Stimulated activated CD8-positive, alpha-beta memory T cell treated with anti-CD3 and anti-CD28 coated beads, Interleukin-15, amount 100 ng/mL, for 48 hours (primary cell): ENCODE measurements around the gene CTCF.

Experiments used
- DNase-seq, 2 donors: peaks; one replicate each; pipeline ENCODE4 v3.0.0-alpha.2; 2020; ENCODE audit warnings: low read depth in 2 of 2

Gene CTCF

DNA sequence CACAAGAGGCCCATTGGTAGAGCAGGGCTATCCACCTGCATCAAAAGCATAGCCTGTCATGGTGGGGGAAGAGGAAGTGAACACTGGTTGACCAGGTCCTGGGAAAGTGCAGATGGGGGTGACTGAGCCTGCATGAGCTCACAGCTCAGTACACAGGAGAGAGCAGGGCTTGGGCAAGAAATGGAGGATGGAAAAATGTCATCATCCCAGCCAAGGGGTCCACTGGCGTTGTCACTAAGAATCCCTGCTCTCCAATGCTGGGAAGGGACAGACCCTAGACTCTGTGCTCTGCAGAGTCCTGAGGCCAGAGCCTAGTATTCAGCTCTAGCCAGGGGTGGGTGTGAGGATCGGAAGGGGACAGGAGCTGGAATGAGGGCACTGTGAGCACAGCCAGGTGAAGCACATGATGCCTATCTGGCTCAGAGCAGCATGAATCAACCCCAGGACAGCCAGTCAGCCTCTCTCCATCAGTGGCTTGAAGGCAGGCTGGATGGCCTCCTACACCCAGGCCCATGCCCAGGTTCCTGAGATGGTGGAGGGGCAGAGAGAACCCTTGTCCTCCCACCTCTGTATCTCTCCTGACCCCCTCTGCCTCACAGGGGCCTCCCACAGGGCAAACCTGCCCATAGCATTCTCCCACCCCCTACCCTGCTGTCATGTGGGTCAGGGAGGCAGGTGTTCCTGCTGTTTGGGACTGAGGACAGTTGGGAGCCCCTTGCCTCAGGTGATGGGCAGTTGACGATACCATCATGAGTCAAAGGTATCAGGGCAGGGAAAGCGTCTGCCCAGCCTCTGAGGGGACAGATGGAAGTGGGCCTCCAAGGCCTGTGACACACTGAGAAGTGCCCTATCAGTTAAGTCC lies 13.8 kb upstream of the CTCF start:
- DNase-seq = no peak

DNA sequence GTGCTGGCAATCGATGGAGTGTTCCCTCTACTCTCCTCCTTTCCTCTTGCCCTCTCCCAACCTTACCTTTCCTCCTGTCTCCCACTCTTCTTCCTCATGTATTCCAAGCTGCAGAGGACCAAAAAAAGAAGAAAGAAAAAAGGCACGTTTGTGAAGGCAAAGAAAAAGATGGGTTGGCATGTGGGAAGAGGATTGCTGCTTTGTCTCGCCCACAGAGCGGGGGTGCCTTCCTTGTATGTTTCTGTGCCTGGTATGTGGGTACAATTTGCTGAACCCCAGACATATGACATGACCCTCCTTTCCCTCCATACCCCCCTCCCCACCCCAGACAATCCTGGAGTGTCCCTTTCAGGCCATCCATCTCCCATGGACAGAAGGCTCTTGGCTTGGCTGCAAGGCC lies 13.1 kb upstream of the CTCF start:
- DNase-seq = no peak

DNA sequence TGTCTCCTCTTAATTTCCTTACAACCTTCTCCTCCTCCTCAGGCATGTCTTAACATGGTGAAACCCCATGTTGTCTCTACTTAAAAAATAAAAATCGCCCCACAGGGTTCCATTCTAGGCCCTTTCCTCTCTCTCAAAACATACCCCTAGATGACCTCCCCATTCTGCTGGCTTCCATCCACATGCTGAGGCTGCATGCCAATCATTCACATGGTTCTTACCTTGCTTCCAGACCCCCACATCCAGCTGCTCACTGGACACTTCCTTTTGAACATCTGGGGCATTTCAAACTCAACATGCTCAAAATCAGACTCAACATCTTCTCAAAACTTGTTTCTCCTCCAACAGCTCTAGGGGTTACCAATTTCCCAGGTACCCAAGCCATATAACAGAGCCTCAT lies 12.4 kb upstream of the CTCF start:
- no peak for DNase-seq

DNA sequence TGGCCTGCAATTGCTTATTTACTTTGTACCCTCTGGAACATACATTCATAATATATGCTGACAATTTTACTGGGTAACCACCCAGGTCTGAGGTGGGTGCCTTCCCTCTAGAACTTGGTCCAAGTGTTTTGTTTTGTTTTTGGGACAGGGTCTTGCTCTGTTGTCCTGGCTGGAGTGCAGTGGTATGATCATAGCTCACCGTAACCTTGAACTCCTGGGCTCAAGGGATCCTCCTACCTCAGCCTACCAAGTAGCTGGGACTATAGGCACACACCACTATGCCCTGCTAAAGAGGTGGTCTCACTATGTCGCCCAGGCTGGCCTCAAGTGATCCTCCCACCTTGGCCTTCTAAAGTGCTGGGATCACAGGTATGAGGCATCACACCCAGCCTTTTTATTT lies 11.2 kb upstream of the CTCF start:
- DNase-seq = no peak

DNA sequence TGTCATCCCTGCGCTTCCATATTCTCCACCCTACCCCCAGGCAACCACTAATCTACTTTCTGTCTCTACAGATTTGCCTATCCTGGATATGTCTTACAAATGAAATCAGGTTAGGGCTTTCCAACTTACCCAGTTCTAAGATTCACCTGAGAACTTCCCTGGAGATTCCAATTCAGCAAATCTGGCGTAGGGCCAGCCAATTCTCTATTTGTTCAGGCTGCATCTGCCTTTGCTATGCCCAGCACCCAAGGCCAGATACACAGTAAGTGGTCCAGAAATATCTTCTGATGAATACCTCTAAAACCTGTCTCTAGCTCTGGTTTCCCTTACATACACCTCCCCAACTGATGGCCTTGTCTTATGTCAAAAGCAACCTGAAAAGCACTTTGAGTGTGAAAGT lies 10.4 kb upstream of the CTCF start:
- no peak for DNase-seq

DNA sequence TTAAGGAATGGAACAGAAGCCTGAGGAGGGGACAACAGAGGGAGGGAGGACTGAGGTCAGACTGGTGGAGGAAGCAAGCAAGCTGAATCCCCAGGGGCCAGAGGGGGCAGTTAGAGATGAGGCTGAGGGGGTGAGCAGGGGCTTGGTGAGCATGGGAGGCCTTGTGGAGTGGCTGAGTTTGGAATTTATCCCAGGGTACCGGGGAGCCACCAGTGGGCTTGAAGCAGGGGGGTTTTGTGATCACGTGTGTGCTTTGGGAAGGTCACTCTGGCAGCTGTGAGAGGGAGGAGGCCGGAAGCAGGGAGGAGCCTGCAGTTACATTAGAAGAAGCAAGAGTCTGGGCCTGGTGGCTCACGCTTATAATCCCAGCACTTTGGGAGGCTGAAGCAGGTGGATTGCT lies 9.8 kb upstream of the CTCF start:
- no peak for DNase-seq

DNA sequence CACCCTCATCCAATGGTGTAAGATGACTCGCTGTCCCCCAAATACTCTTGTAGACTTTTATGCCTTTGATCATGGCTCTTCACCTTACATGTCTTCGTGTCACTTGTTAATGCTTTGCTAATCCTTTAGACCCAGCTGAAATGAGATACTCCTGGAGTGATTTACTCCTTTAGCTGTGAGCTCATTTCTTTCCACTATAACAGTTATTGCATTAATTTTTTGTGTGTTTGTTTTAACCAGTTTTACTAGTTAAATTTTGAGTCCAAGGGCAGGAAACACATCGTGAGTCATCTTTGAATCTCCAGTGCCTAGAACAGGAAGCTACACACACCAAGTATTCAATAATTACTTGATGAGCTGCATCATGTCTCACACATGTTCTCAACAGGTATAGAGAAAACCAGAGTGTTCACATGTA lies 6.5 kb upstream of the CTCF start:
- no peak for DNase-seq

DNA sequence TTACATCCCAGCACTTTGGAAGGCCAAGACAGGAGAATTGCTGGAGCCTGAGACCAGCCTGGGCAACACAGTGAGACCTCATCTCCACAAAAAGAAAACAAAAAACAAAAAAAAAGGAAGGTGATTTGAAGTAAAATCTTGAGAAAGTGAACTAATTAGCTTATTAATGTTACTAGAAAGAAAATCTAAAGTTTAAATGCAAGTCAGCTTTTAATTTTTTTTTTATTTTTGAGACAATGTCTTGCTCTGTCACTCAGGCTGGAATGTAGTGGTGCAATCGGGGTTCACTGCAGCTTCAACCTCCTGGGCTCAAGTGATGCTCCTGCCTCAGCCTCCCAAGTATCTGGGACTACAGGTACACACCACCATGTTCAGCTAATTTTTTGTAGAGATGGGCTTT lies 3.5 kb upstream of the CTCF start:
- DNase-seq = no peak

DNA sequence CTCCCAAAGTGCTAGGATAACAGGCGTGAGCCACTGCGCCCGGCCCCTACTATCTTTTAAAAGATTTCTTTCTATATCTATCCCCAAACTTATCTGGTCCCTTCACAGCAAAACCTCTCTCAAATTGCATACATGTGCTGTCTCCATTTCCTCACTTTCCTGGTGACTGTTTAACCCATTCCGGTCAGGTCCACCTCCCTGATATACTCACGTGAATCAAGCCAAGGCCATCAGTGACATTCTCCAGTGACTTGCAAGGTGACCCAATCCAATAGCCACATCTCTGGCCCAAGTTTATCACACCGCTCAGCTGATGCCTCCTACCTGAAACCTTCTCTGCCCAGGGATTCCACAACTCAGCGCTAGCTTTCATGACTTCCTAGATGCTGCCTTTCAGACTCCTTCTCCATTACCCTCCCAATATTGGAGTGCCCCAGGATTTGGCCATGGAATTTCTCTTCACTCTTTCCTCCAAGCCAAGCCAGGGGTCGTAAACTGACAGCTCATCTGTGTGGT lies 1.4 kb upstream of the CTCF start:
- DNase-seq = no peak

DNA sequence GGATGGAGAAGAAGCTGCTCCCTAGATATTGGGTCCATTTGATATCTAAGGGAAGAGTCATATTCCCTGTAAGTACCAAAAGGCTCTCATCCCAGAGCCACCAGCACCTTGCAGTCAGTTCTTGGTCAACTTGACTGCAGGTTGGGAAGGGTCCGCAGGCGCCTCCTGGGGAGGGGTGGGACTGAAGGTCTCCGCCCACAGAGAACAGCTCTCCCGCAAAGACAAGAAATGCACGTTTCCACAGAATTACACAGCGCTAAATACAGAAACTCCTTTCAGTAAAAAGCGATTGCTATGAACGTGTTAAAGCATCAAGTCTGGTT lies 864 bp upstream of the CTCF start:
- no peak for DNase-seq

DNA sequence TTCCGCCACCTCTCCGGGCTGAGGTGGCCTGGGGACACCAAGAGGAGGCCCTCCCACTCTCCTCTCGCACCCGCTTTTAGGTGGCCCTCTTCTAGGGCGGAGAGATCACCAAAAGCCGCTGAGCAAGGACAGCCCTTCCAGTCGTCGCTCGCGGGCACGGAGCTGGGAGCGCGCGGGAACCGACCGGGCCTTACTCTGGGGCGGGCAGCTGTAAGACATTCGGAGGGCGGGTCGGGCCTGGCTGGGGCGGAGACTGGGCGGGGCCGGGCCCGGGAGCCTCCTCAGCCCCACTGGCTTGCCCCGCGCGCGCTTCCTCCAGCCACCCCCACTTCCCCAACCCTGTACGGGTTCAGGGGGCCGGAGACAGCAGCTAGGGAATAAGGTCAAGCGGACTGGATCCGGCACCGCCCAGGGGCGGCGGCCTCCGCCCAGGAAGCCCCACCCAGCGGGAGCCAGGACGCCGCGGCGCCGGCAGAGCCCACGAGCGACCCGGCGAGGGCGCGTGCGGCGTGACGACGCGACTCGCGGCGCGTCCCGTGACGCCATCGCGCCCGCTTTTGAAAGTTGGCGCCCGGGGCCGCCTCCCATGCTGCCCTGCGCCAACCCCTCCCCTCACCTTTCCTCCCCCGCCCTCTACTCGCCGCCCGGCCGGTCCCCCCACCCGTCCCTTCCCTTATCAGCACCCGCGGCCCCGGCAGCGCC lies 351 bp upstream of the CTCF start:
- DNase-seq = peak; percentile 98 to 99

DNA sequence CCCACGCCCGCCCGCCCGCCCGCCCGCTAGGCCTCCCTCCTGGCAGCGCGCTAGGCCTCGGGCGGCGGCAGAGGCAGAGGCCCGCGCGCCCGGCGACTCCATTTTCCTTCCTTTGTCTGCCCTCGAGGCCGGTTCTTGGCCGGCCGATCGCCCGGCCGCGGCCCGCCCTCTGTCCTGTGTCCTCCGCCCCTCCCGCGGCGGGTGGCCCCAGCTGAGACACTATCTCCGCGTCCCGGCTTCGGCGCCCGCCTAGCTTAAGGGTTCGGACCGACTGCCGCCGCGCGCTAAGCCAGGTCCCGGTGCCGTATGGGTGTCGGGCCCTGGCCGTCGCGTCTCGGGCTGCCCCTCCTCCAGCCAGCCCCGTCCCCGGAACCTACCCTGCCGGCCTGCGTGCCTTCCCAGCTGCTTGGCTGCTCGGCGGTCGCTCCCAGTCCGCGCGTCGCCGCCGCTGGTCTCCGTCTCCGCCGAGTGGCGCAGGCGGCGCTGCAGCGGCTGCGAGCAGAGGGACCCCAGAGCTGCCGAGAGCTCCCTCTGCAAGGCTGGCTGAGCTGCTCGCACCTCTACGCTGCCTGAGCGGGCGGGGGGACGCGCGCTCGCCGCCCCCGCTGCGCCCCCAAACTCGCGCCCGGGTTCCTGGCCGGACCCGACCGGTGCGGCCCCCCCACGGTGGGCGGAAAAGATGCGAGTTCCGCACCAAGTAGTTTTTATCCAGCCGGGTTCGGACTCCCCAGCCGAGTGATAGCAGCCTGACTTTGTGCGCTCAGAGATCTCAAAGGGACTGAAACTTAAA lies 787 bp downstream of the CTCF start:
- DNase-seq = peak; percentile 38 to 44

DNA sequence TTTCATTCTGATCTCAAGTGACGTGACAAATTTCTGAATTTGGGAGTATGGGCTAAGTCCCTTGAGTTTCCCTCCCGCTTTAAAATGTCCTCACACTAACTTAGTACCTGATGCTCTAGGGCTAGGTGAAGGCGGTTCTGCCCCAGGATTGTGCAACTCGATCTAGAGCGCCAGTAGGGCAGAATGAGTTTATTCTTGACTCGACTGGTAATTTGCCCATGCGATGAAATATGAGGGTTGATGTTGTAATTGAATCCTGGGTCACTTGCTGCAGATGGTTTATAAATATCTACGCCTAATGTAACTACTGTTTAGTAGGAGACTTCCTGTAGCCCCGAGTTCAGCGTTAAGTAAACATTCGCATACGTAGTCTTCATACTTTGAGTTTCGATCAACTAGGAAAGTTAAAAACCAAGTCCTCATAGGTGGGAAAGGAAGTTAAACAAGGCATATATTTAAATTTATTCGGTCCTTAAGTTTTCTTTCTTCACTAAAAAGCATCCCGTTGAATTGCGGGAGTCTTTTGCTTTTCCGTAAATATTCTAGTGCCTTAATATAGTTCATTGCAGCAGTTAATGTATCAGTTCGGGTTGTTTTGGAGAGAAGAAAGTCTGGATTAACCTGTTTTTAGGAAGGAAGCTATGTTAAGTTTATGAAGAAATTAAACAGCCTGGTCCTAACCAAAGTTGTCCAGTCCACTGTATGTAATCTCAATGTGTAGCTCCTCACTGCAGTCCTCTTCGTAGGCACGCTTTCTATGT lies 1.6 kb downstream of the CTCF start:
- DNase-seq = no peak

DNA sequence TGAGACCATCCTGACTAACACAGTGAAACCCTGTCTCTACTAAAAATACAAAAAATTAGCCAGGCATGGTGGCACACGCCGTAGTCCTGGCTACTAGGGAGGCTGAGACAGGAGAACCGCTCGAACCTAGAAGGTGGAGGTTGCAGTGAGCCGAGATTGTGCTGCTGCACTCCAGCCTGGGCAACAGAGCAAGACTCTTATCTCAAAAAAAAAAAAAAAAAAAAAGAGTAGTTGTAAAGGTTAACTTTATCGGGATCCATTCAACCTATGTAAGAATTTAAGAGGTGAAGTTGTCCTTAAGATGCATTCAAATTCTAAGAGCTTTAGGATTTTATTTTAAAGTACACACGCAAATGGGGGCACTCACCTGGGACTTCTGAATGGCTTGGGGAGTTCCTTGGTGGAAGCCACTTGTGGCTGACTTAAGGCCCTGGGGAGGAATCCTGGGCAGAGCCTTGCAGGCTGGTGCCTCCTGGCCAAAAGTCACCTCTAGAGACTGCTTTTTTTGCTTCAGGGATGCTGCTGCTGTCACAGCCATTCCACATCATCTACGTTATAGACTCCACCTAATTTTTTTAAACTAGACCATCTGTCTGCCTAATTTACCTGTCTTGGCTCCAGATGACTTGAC lies 3.3 kb downstream of the CTCF start:
- no peak for DNase-seq

DNA sequence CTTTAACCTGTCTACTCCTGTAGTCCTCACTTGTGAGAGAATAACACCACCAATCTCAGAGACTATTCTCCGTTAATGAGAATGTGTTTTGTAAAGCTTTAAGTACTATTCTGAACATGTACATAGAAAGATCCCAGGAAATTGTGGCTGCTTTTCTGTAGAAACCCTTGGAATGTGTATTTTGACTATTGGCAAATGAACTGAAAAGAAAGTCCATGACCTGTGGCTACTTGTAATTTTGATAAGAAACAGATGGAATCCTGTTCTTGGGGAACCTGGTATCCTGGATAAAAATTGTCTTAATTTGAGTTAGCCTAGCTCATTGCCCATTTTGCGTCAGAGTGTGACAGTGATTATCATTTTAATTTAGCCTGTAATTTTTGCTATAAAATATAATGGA lies 9.1 kb downstream of the CTCF start:
- no peak for DNase-seq

DNA sequence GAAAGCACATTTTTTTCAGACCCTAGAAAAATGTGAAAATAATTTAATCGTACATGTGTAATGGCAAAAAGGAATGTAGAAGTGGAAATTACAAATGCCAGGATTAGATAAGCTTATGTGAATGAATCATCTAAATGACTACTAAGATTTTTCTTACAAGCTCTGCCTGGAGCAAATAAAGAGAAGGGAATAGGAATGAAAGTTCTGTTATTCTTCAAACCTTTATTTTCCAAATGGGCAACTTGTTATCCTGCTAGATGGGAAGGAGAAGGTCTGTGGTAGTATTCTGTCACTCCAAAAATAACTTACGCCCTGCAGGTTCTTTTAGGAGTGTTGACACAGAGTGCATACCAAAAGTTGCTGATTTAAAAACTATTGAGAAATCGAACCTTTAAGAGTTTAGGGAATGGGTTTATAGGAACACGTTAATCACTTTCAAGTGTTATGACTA lies 9.7 kb downstream of the CTCF start:
- DNase-seq = no peak

DNA sequence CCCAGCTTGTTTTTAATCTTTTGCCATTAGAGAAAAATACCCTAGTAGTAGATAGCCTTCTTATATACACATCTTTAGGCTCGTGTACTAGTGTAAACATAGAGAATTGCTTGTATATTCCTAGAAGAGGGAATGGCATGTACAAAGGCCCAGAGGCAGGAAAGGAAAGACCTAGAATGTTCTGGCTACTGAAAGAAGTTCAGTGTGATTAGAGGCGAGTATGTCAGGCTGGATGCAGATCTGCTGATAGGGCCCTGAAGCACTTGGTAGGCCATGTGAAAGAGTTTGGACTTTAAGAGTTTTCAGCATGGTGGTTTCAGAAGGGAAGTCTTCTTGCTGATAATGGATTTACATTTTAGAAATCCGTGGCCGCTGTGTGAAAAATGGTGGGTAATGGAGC lies 17.4 kb downstream of the CTCF start:
- no peak for DNase-seq

DNA sequence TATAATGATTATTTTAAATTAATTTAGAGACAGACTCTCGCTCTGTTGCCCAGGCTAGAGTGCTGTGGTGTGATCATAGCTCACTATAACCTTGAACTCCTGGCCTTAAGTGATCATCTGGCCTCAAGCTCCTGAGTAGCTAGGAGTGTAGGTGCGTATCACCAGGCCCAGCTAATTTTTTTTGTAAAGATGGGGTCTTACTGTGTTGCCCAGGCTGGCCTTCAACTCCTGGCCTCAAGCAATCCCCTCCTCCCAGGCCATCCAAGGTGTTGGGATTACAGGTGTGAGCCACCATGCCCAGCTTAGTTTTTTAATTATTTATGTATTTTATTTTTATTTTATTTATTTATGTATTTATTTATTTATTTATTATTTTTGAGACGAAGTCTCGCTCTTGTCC lies 17.9 kb downstream of the CTCF start:
- DNase-seq = no peak

DNA sequence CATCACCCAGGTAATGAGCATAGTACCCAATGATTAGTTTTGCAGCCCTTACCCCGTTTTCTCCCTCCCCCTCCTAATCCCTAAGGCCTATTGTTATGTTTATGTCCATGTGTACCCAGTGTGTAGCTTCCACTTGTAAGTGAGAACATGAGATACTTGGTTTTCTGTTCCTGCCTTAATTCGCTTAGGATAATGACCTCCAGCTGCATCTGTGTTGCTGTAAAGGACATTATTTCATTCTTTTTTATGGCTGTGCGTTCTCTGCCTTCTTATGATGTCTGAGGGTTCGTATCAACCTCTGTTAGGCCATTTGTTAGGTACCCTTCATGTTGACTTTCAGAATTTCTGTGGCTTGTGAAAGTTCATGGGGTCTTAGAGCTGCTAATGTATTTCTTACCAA lies 31.0 kb downstream of the CTCF start:
- DNase-seq = no peak

DNA sequence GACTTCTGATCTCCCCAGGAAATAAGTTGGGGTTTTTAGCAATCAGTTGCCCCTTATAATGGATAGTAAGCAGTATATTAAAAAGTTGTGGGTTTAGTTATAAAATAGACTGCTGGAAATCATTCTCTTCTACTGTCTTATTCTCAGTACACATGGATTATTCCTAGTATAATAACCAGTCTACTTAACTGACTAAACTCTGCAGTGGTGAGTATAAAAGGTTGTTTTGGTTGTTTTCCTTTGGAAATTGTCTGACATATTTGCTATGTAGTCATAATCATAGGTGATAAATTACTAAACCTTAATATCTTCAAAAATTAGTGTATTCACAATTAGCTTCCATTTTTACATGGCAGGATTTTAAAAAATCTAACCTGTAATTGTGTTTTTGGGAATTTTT lies 31.4 kb downstream of the CTCF start:
- no peak for DNase-seq

DNA sequence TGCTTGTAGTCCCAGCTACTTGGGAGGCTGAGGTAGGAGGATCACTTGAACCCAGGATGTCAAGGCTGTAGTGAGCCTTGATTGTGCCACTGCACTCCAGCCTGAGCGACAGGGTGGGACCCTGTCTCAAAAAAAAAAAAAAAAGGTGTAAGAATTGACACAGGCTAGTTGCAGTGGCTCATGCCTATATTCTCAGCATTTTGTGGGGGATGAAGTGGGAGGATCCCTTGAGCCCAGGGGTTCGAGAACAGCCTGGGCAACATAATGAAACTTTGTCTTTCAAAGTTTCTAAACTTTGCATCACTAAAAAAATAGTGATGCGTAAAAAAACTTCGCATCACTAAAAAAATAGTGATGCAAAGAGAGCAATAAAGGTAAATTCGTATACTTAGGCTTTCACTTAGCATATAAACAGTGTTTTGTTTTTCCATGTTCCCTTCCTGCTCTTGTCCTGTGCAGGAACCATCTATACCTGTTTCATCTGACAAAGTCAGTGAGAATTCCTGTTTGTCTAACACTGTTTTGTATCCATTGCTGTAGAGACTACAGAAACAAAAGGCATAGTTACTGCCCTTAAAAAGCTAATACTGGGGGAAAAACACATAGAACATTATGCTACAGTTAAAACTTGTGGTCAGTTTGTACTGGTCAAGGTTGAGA lies 32.1 kb downstream of the CTCF start:
- DNase-seq = no peak
